ENCODE measurements around the gene TFEB.

Gene TFEB

DNA sequence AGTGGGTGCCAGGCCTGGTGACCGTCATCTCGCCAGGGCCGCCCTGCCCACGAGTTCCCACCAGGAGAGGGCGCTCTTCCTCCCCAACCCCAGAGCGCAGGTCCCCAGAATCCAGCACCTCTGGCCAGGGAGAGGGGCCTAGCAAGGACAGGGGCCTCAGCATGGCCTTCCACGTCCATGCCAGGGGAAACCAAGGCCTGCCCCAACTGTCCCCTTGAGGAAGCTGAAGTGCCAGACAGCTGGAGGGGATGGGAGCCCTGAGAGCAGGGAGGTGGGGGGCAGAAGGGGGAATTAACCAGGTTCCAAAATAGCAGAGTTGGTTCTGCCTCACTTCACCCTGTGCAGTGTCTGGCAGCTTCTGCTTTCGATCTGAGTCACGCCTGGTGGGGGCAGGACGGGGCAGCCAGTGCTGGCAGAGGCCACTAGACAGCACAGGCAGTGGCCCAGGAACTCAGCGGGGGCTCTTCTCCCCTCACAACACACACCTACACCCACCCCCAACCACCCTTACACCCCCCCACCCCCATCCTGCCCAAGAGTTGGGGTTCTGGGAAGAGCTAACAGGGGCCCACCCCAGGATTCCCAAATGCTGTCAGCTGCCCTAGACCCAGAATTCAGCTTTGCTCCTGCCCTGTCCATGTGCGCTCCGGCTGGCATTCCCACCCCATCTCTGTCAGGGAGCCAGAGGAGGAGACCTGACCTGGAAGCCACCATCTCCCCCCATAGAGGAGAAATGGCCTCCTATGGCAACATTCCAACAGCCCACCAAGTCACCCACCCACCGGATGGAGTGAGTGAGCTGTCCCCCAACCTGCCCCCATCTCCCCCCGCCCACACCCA, 29.2 kb downstream of the TFEB start:
- no peak for DNase-seq (ENCODE audit: low spot score)

DNA sequence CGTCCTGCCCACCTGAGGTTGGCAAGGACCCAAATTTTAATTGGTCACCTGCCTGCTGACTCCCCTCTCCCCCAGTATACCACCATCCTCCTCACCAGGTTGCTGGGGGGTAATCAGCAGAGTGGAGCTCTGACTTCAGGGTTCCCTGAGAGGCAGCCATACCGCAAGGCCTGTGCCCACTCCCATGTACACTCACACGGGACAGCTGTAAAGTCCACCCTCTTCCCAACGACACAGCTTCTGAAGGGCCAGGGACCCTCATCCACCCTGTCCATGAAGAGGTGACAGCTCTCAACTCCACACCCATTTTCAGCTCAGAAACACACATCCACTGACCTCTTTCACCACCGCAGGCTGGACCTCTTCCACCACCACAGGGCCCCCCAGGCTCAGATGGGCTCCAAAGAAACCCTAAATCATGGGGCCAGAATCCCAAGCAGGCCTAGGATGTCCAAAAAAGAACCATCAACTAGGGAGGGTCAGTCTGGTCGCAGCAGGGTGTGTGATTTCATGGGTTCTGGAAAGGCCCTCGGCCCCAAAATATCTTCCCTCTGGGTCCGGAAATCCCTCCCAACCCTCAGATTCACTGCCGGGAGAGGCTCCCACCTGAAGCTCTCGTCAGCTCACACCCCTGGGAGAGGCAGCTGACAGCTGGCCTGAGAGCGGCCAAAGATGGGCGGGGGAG, 30.0 kb downstream of the TFEB start:
- DNase-seq (ENCODE audit: low spot score): no peak

DNA sequence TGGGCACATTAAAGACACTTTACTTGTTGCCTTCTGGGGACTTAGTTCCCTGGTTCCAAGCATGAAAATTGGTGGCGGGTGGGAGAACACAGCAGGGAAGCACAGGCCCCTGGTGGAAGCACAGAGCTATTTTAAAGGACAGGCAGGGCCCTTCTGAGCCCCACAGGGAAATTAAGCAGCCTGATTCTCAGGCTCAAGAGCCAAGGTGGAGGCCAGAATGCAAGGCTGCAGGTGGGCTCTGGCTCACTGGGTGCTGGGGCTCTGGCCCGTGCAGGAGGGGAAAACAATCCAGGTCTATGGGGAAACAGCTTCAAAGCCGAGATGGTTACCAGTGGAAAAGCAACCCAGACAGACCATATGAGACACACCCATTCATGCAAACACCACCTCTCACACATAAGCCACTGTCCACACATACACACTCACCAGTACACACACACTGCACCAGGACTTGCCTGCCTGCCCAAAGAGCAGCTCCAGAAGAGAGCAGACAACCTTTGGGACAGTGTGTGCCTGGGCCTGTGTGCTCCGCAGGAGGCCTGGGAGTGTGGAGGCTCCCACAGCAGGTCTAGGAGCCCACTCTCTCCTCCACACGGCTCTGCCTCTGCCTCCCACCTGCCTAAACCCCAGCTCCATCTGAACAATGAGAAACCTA, 30.6 kb downstream of the TFEB start:
- DNase-seq (ENCODE audit: low spot score): no peak

DNA sequence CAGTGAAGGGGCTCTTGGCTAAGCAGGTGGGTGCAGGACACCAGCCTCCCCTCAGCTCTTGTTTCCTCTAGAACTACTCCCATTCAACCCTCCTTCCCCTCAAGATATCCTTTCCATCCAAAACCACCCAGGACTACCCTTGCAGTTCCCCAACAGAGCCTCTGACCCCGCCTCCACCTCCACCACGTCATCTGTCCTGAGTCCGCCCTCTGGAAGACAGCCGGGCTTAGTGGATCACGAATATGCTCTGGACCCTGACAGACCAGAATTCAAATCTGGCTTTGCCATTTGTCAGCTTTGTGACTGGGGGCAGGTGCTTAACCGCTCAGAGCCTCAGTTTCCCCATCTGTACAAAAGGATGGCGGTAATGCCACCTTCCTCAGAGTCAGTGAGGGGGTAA, 31.4 kb downstream of the TFEB start:
- DNase-seq (ENCODE audit: low spot score): no peak

DNA sequence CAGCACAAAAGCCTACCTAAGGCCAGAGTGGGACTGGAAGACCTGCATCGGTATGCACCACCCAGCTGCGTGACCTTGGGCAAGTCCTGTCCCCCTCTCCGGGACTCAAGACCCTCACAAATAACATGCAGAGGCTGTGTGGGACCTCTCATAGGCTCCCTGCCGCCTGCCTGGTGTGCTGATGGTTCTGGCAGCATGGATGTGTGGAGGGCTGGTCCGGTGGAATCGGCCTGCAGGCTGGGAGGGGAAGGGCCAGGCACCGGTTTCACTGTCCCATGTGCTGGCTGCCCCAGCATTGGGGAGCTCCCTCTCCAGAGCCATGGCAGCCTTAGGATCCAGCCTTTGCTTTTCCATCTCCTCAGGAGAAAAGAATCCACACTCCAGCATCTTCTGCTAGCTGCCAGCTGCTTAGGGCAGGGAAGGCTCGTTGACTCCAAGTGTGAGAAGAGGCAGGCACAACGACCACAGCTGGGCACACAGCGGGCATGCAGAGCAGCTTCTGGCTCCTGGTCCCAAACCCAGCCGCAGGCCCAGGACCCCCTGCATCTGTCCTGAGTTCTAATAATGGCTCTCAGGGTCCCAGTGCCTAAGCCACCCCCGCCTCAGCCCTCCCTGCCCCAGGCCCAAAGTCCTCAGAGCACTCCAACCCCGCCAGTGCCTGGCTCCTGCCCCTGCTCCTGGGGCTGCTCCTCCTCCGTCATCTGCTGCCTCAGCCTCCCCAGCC, 32.5 kb downstream of the TFEB start:
- no peak for DNase-seq (ENCODE audit: low spot score)

DNA sequence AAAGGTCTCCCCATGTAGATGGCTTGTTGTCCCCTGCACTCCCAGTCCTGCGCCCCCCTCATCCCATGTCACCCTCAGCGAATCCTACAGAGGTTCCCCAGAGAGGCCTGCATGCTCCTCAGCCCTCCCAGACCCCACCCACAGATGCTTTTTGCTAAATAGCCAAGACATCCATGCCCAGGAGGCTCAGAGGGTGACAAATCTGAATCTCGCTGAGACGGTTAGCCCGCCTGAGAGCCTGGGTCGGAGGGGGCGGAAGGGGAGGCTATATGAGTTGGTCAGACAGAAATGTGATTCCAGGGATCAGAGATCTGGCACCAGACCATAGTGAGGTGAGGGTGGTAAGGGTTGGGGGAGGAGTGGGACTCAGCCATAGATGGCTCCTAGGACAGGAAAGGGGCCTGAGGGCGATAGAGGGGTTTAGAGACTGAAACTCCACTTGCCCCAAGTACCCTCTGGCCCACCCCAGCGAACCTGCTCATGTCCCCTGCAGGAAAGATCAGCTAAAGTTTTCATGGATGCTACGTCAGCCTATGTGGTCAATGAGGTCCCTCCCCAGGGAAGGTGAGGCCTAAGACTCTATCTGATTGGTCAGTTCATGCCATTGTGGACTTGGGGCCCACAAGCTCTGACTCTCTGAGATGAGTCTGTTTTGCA, 33.2 kb downstream of the TFEB start:
- DNase-seq (ENCODE audit: low spot score): no peak

DNA sequence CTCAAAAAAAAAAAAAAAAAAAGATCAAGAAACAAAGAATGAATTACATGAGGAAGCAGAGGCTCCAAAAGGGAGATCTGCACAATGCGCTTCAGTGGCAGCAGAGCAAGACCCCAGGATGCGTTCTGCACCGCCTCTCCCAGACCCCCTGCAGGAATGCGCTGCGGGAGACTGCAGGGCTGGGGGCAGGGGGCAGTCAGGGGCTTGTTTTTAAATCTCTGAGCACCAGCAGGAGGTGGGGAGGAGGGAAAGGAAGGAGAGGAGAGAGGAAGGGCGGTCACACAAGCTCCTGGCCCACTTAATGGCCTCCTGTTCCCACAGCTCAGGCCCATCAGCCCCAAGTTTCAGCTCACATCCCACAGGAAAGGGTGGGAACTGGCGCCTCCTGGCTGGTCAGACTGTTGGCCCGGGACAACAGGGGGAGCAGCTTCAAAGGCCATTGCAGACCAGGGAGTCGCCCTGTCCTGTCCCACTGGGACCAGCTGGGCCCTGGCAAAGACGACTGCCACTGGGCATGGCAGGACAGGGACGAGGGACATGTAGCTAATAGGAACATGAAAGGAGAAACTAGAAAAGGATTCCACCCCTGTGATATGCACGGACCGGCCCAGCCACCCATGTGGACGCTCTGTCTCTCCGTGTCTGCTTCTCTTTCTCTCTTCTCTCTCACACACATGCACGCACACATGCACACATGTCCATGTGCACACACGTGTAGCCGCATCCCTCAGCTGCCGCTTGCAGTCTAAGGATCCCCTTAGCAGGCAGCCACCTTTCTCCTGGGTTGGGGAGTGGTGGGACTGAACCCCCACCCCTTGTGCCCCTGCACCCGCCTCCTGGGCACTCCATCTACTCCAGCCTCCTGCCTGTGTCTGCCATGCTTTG, 34.7 kb downstream of the TFEB start:
- no peak for DNase-seq (ENCODE audit: low spot score)

DNA sequence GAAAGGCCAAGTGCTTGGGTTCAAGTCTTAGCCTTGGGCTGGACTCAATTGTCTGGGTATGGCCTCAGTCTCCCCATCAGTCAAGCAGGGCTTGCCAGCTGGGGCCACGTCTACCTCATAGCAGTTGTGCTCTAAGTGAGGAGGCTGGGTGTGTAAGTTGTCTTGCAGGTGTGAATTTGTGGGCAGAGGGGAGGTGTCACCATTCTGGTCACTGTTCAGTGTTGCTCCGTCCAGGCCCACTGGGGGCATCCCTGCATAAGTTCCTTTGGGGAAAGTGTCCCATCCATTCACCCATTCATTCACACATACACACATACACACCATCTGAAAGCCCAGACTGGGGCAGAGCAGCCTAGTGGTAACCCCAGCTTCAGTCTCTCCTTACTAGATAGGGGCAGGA, 36.3 kb downstream of the TFEB start:
- DNase-seq (ENCODE audit: low spot score): no peak

DNA sequence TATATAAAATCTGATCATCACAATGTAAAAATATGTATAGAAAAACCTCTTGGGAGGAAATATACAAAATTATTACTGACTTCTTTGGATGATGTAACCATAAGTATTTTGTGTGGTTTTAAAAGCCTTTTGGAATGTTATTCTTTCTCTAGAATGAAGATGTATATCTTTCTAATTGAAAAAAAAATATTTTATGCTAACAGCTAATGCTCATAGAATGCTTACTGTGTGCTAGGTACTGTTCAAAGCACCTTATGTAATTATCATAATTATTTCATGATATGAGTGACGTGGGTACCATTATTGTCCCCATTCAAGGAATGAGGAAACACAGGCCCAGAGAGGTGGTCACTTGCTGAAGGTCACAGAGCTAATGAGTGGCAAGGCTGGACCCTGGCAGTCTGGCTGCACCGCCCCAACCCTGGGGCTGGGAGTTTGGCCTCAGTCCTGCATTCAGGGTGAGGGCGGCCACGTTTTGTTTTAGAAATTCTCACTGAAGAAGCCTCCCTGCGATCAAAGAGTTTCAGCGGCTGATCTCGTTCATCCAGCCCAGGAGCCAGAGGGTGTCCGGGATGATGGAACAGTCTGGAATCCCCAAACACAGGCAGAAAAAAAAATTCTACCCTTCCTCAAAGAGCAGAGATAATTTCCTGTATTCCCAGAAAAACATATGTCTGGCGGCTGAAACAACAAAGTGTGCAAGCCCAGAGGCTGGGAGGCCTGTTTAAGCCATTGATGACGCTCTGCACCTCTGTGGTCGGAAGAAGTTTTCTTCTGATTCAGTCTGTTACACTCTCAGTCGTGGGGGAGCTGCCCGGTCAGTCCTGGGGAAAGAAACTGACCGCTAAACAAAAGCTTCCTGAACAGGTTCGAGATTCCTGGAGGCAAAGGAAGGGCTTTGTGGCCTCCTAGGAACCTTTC, 37.3 kb downstream of the TFEB start:
- DNase-seq (ENCODE audit: low spot score): no peak

DNA sequence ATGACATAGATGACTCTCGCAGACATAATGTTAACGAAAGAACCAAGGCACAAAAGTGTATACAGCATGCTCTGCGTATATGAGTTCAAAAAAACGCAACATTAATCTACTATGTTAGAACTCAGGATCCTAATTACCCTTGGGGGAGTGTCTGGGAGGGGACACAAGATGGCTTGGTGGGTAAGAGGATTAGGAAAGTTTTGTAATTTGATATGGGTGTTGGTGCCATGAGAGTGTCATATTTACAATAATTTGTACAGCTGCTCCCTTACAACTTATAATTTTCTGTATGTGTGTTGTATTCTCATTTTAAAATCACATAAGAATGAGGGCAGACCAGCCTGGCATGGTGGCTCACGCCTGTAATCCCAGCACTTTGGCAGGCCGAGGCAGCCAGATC, 38.6 kb downstream of the TFEB start:
- no peak for DNase-seq (ENCODE audit: low spot score)

DNA sequence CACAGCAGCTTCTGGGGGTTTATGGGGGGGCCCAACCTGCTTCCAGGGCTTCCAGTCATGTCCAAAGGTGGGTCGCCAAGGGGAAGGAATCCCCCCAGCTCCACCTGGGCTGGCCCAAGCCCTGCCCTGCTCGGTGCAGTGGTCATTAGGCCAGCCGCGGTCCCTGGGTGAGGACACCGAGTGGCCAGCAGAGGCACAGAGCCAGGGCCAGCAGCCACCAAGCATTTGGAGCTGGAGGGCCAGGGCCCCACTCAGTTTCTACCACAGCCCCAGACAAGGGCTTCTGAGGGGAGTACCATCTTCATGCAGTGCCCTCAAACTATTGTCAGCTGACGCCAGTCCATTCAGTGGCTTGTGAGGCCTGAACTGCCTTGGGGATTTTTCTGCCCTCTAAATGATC, 39.6 kb downstream of the TFEB start:
- DNase-seq (ENCODE audit: low spot score): no peak

DNA sequence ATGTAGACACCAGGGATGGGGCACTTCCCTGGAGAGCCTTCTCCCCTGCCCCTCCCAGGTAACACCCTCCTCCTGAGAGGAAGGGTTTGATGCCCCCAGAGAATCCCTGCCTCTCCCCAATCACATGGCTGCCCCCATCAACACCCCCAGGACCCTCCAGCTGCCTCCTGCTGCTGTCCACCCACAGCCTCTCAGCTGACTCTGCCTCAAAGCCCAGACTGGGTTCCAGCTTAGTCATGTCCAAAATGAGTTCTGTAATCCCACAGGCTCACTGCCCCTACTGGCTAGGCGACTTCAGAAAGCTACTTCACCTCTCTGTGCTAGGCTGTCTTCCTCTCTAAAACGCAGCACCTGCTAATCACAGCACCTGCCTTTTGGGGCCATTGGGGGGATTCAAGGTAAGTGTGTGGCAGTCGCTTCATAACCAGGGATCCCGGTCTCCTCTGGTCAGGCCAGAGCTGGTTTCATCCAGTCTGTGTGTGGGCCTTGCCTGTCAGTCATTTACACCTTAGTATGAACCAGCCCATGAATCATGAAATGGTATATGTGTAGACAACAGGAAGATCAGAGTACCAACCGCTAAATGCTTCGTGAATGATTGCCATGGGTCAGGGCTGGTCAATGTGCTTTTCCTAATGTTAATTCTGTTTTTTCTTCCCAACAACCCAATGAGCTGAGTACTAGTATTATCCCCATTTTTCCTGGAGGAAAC, 40.4 kb downstream of the TFEB start:
- DNase-seq (ENCODE audit: low spot score): no peak

DNA sequence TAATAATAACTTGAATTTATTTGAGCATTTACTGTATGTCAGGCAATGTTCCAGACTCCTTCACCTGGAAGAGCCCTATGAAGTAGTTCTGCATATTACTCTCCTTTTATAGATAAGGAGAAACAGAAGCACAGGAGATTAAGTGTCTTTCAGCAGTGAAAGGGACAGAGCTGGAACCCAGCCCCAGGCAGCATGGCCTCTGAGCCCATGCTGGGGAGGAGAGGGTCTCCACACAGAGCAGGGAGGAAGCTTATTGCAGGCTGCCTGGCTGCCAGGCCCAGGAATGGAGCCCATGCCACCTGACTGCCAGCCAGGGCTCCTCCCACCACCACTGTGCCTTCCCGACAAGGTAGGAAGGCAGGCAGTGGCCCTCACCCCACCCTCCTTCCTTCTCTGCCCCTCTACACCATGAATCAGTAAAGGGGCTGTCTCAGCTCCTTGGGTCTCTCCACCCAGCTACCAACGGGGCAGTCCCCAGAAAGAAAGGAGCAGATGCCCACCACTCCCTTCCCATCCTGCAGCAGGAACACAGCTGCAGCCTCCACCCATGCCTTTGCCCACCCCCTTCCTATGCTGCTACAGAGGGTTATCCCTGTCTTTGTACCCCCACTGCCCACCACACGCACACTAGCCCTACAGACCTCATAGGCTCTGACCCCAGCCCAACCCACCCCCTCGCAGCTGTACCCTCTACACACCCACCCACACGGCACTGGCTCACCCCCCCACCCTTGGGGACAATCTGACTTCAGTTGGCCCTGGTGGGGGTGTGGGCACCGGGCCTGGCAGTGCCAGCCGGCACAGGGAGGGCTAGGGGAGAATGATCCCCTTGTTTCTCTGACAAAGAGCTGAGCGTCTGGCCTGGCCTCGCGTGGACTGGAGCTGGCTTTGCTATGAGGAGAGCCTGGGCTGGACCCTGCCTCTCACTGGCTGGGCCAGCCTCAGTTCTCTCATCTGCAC, 41.8 kb downstream of the TFEB start:
- DNase-seq (ENCODE audit: low spot score): no peak

DNA sequence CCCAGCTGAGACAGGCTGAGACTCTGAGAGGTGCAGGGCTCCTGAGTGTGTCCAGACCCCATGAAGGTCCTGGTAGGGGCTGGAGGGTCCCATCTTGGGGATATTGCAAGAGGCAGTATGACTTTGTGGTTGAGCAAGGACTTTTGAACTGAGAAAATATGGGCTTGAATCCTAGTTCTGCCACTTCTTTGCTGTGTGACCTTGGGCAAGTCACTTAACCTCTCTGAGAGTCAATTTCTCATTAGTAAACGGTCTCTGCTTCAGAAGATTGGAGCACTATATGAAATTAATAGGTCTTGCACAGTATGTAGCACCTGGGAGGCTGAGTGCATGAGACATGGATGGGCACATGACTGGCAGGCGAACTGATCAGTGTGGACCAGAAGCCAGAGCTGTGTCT, 42.7 kb downstream of the TFEB start:
- no peak for DNase-seq (ENCODE audit: low spot score)

DNA sequence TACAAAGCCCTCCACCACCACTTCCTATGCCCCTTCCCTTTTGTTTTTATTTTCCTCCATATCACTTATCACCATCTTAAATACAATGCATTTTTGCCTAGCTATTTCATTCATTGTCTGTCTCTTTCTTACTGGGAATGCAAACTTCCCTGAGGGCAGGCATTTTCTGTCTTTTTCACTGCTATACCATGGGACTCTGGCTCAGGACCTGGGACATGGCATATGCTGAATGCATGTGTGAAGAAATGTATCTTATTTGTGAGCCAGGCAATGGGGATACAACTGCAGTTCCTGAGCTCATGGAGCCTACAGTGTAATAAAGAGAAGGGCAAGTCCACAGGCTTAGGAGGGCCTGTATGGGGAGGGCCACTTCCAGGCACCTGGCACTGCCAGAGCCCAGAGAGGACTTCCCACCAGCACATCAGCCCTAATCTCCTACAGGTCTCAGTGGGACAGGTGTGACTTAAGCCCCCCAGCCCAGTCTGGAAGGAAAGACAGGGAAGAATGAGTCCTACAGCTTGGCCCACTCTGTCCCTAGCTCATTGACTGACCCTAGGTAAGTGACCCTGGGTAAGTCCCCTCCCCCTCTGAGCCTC, 43.2 kb downstream of the TFEB start:
- DNase-seq (ENCODE audit: low spot score): no peak

DNA sequence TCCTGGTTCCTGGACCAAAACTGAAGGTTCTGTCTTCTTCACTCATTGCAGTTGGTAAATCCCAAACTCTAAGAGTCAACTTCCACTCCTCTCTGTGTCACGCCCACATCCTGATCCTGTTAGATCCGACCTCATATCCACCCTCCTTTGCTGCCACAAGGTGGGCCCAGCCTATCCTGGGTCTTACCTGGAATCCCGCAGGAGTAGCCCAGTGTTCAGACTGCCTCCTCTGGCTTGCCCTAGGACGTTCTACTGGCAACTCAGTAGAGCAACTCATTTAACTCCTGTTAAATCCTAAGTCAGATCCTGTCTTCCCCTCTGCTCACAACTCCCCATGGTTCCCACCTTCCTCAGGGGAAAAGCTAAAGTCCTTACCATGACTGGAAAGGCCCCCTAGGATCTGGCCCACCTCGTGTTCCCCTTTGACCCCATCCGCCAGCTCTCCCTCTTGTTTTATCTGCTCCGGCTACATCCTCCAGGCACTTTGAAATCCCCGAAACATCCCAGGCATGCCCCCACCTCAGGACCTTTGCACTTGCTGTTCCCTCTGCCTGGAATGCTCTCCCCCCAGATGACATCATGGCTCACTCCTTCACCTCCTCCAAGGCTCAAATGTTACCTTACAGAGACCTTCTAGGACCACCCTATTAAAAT, 43.9 kb downstream of the TFEB start:
- DNase-seq (ENCODE audit: low spot score): no peak

Data from SW480 (cell line).